Measurements from ENCODE around the gene MRPL11. TPM values are rescaled to one million over a fixed set of nuclear protein-coding genes. Genes with fewer than 3 reads are reported as not detected.

Gene MRPL11
- total RNA-seq, 1 donor from 2014 or later, result 33.1 TPM

DNA sequence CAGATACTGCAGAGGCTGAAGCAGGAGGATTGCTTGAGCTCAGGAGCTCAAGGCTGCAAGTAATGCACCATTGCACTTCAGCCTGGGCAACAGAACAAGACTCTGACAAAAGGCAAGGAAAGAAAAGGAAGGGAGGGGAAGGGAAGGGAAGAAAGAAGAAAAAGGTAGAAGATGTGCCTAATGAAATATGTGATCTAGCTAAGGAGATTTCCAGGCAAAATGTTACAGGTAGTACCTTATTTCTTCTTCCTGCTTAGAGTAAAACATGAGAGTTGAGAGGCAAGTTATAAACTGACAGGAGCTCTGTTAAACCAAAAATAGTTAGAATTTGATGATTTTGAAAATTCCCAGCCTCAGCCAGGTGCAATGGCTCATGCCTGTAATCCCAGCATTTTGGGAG, 23.4 kb upstream of the MRPL11 start:
- no peak overlapping the region for H3K4me3 ChIP-seq (ENCODE audit: insufficient read depth, low read depth, low read length)
- H3K27ac ChIP-seq (ENCODE audit: low read depth, low read length), result no peak overlapping the region
- no peaks in the 10 kb centered on the region for H3K79me2 ChIP-seq (ENCODE audit: insufficient read depth, low read length)
- no peak for DNase-seq (ENCODE audit: low read depth)
- no peaks in the 10 kb centered on the region for H3K9me3 ChIP-seq (ENCODE audit: insufficient read depth, low read depth, low read length)
- H3K4me1 Mint-ChIP-seq (ENCODE audit: low read depth, unreplicated experiment), result peaks cover 3% of the 10 kb centered on the region
- H3K4me2 ChIP-seq (ENCODE audit: low read length), result no peak overlapping the region
- H3K4me1 ChIP-seq (ENCODE audit: insufficient read depth, low read length), result peaks cover 4% of the 10 kb centered on the region
- H3K36me3 ChIP-seq (ENCODE audit: insufficient read depth, low read length), result no peaks in the 10 kb centered on the region
- H3K9me3 Mint-ChIP-seq (ENCODE audit: unreplicated experiment), result peaks cover 2% of the 10 kb centered on the region
- no peaks in the 10 kb centered on the region for H3K27me3 ChIP-seq (ENCODE audit: insufficient read depth, low read length)
- H3K4me3 Mint-ChIP-seq (ENCODE audit: unreplicated experiment), result no peak overlapping the region
- no peak overlapping the region for H3K27ac Mint-ChIP-seq (ENCODE audit: unreplicated experiment)
- peaks cover 9% of the 10 kb centered on the region for H3K27me3 Mint-ChIP-seq (ENCODE audit: low read depth, unreplicated experiment)
- no peak overlapping the region for H3K9ac ChIP-seq (ENCODE audit: low read length)
- no peaks in the 10 kb centered on the region for H4K20me1 ChIP-seq (ENCODE audit: insufficient read depth, low read length)
- TF ChIP-seq, protein P1, sequence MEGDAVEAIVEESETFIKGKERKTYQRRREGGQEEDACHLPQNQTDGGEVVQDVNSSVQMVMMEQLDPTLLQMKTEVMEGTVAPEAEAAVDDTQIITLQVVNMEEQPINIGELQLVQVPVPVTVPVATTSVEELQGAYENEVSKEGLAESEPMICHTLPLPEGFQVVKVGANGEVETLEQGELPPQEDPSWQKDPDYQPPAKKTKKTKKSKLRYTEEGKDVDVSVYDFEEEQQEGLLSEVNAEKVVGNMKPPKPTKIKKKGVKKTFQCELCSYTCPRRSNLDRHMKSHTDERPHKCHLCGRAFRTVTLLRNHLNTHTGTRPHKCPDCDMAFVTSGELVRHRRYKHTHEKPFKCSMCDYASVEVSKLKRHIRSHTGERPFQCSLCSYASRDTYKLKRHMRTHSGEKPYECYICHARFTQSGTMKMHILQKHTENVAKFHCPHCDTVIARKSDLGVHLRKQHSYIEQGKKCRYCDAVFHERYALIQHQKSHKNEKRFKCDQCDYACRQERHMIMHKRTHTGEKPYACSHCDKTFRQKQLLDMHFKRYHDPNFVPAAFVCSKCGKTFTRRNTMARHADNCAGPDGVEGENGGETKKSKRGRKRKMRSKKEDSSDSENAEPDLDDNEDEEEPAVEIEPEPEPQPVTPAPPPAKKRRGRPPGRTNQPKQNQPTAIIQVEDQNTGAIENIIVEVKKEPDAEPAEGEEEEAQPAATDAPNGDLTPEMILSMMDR (IDR thresholded peaks at IDR 0.05; ENCODE audit: insufficient read depth, low read depth, low read length), result no peak
- TF ChIP-seq EZH2 (IDR thresholded peaks at IDR 0.05; ENCODE audit: insufficient read depth, low read length), result no peak
- no peak overlapping the region for H2AFZ ChIP-seq (ENCODE audit: low read depth, low read length)
- H3K36me3 Mint-ChIP-seq (ENCODE audit: low read depth, unreplicated experiment), result peaks cover 5% of the 10 kb centered on the region
- no peak for FAIRE-seq

DNA sequence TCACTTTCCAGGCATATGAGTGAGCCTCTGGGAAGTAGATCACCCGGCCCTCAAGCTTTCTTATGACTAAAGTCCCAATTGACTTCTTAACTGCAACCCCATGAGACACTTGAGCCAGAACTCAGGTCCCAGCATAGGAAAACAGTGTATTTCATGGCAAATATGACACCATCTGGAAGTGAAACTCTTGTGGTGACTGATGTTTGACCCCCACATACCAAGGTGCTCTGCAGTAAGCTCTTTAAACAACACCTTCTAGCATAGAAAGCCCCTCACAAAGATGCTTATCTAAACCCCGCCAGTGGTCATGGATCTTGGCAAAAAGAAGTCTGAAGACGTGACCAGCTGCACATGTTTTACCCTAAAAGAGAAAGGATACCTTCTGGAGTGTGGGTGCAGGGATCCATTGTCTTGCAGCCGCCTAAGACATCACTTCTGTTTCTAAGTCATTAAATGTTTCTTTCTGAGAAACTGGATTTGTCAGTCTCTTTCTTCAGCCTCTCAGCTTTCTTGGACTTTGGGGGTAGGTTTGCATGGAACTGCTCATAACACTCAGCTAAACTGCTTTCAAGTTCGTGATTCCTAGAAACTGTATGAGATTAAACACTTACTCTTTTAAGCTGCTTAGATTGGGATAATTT, 20.6 kb upstream of the MRPL11 start:
- Histone ChIP-seq H3K9ac (ENCODE audit: low read length) (no peak overlapping the region), H3K4me3 (ENCODE audit: insufficient read depth, low read depth, low read length) (no peak overlapping the region), H3K4me1 (ENCODE audit: insufficient read depth, low read length) (no peaks in the 10 kb centered on the region), H2AFZ (ENCODE audit: low read depth, low read length) (no peak overlapping the region), H4K20me1 (ENCODE audit: insufficient read depth, low read length) (no peaks in the 10 kb centered on the region), H3K27ac (ENCODE audit: low read depth, low read length) (no peak overlapping the region), H3K4me2 (ENCODE audit: low read length) (no peak overlapping the region), H3K79me2 (ENCODE audit: insufficient read depth, low read length) (no peaks in the 10 kb centered on the region), H3K36me3 (ENCODE audit: insufficient read depth, low read length) (no peaks in the 10 kb centered on the region), H3K27me3 (ENCODE audit: insufficient read depth, low read length) (peaks cover 6% of the 10 kb centered on the region), H3K9me3 (ENCODE audit: insufficient read depth, low read depth, low read length) (no peaks in the 10 kb centered on the region)
- no peak for DNase-seq (ENCODE audit: low read depth)
- H3K36me3 Mint-ChIP-seq (ENCODE audit: low read depth, unreplicated experiment), result peaks cover 5% of the 10 kb centered on the region
- H3K27me3 Mint-ChIP-seq (ENCODE audit: low read depth, unreplicated experiment), result peaks cover 12% of the 10 kb centered on the region
- no peak overlapping the region for H3K27ac Mint-ChIP-seq (ENCODE audit: unreplicated experiment)
- TF ChIP-seq, protein P1 (IDR thresholded peaks at IDR 0.05; ENCODE audit: insufficient read depth, low read depth, low read length), result no peak
- no peak for TF ChIP-seq EZH2 (IDR thresholded peaks at IDR 0.05; ENCODE audit: insufficient read depth, low read length)
- no peak overlapping the region for H3K4me3 Mint-ChIP-seq (ENCODE audit: unreplicated experiment)
- H3K4me1 Mint-ChIP-seq (ENCODE audit: low read depth, unreplicated experiment), result peaks cover 10% of the 10 kb centered on the region
- no peak for FAIRE-seq
- peaks cover 2% of the 10 kb centered on the region for H3K9me3 Mint-ChIP-seq (ENCODE audit: unreplicated experiment)

DNA sequence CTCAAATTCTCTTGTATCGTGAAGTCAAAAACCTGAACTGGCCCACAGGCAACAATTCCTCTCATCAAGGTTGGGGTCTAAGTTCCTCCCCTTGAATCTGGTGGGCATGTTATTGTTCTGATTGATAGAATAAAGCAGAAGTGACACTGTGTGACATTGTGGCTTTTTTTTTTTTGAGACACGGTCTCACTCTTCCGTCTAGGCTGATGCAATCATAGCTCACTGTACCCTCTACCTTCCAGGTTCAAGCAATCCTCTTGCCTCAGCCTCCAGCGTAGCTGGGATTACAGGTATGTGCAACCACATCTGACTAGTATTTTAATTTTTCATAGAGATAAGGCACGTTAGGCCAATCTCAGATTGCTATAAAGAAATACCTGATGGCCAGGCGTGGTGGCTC, 19.2 kb upstream of the MRPL11 start:
- Mint-ChIP-seq H3K4me3 (ENCODE audit: unreplicated experiment) (no peak overlapping the region), H3K9me3 (ENCODE audit: unreplicated experiment) (peaks cover 2% of the 10 kb centered on the region), H3K4me1 (ENCODE audit: low read depth, unreplicated experiment) (peaks cover 9% of the 10 kb centered on the region), H3K27ac (ENCODE audit: unreplicated experiment) (no peak overlapping the region), H3K27me3 (ENCODE audit: low read depth, unreplicated experiment) (peaks cover 17% of the 10 kb centered on the region), H3K36me3 (ENCODE audit: low read depth, unreplicated experiment) (peaks cover 3% of the 10 kb centered on the region)
- Histone ChIP-seq H2AFZ (ENCODE audit: low read depth, low read length) (no peak overlapping the region), H3K27me3 (ENCODE audit: insufficient read depth, low read length) (peaks cover 6% of the 10 kb centered on the region), H3K9ac (ENCODE audit: low read length) (no peak overlapping the region), H3K4me1 (ENCODE audit: insufficient read depth, low read length) (no peaks in the 10 kb centered on the region), H3K9me3 (ENCODE audit: insufficient read depth, low read depth, low read length) (no peaks in the 10 kb centered on the region), H3K27ac (ENCODE audit: low read depth, low read length) (no peak overlapping the region), H3K4me2 (ENCODE audit: low read length) (no peak overlapping the region), H4K20me1 (ENCODE audit: insufficient read depth, low read length) (no peaks in the 10 kb centered on the region), H3K36me3 (ENCODE audit: insufficient read depth, low read length) (no peaks in the 10 kb centered on the region), H3K79me2 (ENCODE audit: insufficient read depth, low read length) (no peaks in the 10 kb centered on the region), H3K4me3 (ENCODE audit: insufficient read depth, low read depth, low read length) (no peak overlapping the region)
- TF ChIP-seq, protein P1 (IDR thresholded peaks at IDR 0.05; ENCODE audit: insufficient read depth, low read depth, low read length), result no peak
- TF ChIP-seq EZH2 (IDR thresholded peaks at IDR 0.05; ENCODE audit: insufficient read depth, low read length), result no peak
- FAIRE-seq, result no peak
- DNase-seq (ENCODE audit: low read depth), result no peak
